ENCODE measurements around the gene HOXA11.

HOXA11 gene

DNA sequence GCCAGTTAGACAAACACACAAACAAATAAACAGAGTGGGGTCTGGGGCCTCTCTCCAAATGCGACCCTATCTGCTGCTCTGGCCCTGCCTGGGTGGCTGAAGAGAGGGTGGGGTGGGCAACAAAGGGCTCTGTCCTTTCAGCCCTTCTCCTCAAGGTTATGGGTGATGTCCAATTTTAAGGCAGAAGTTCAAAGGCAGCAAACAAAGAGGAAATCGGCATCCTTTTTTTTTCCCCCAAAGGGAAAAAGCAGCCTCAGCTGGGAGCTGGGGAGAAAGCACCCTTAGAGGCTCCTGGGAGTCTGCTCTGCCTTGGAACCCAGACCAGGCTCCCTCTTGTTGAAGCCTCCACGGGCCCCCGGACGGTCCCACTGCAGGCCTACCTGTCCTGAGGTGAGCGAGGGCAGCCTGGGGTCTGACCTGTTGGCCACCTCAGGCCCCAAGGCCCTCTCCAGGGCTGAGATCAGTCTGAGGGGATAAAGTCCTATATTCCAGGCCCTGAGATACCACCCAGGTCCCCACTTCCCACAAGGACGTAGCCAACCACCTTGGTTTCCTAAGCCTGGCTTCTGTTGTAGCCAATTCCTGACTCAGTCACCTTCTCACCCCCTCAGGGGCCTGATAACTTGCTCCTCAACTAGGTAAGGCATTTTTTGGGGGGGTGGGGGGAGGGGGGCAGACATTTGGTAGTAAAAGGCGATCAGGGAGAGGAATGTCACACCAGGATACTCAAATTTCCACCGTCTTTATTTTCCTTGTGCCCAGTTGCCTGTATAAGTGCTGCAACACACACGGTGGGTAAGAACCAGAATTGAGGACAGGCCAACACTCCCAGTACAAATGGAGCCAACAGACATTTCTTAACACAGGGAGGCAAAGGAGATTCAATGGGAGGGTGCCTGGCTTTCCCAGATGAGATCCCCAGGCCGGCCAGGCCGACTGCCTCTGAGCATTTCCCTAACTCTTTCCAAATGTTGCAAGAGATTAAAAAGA is 4.3 kb downstream of the HOXA11 start:
- DNase-seq (ENCODE audit: low spot score): no peak

DNA sequence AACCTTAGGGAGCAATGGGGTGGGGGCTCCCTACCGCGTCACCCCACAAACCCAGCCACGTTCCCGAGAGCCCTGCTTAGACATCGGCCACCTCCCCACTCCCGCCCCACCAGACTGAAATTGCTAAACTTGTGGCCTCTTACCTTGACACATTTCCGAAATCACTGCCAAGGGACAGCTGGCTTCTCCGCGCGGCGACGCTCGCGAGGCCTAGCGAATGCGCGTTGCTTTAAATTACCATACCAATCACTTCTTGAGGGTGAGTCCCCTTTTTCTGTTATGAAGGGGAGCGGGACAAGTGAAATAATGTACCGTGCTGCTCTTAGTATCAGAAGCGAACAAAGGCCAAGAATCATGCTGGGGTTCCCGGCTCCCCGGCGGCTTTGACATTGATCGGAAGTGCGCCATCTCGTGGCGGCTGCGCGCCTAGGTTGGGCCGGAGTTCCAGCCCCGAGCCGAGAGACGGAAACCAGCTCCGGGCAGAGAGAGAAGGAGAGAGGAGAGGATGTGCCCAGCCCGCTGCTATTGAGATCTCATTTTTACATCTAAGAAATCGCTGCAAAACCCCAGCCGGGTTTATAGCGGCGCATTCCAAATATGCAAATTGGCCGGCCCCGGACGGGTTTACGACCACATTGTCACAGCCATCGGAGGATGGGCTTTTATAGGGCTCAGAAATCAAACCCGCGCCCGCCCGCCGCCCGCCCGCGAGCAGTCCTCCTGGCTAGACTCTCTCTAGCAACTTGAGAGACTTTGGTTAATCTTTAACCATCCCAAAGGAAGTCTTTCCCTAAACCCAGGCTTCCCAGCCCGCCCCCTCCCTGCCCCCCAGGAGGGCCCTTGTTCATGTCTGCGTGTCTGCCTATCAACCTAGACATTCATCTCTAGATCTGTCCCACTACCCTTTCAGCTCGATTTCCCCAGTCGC is 5.3 kb downstream of the HOXA11 start:
- peak; percentile 94 for DNase-seq (ENCODE audit: low spot score)

DNA sequence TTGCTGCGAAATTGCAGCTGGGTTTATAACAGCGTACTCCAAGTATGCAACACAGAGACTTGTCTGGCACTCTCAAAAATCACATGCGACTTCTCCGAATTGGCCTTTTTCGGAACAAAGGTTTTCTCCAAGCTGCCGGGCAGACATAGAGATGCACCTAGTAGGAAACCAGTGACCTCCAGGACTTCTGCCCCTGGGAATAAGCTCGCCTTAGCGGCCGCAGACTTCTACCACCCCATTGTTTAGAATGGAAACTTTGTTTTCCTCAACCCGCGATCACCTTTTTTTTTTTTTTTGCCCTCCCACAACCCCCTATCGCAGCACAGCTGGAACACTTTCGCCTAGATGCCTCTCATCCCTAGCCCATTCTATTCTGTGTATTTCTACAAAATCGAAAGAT is 6.0 kb downstream of the HOXA11 start:
- no peak for DNase-seq (ENCODE audit: low spot score)

DNA sequence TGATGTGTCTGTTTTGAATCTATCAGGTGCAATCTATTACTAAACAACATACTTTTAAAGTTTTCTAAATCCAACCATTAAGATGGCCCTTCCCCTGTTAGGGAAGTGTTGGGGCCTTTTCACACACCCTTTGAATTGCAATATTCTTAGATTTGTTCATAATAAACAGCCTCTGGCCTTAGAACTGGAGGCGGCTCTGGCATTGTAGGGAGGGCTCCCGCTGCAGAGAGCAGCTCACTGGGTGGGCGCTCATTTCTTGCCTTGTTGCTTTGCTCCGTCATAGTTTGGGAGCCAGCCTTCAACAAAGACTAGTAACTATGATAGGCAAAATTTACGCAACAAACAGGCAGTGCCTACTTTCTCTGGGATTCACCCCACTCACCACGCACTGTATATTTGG is 6.7 kb downstream of the HOXA11 start:
- no peak for DNase-seq (ENCODE audit: low spot score)

DNA sequence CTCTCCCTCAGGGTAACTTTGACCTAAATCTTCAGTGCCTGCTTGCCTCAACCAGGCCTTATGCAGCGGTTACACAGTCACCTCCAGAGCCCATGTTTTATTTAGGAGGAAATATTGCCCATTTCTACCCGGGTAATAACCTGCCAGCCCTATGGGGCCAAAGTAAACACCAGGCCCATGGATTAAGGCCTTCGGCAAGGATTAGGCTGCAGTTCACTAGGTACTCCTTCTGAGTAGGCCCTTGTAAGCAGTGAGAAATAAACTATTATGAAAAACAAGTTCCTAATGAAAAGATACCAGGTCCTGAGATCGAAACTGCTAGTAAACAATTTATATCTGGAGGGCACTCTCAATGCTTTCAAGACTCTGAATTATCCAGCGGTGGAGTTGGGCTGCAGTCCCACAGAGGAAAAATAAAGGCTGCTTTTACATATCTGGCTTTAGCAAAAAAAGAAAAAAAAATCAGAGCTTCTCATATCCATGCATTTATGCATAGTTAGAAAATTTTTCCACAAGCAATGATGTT is 7.2 kb downstream of the HOXA11 start:
- no peak for DNase-seq (ENCODE audit: low spot score)

DNA sequence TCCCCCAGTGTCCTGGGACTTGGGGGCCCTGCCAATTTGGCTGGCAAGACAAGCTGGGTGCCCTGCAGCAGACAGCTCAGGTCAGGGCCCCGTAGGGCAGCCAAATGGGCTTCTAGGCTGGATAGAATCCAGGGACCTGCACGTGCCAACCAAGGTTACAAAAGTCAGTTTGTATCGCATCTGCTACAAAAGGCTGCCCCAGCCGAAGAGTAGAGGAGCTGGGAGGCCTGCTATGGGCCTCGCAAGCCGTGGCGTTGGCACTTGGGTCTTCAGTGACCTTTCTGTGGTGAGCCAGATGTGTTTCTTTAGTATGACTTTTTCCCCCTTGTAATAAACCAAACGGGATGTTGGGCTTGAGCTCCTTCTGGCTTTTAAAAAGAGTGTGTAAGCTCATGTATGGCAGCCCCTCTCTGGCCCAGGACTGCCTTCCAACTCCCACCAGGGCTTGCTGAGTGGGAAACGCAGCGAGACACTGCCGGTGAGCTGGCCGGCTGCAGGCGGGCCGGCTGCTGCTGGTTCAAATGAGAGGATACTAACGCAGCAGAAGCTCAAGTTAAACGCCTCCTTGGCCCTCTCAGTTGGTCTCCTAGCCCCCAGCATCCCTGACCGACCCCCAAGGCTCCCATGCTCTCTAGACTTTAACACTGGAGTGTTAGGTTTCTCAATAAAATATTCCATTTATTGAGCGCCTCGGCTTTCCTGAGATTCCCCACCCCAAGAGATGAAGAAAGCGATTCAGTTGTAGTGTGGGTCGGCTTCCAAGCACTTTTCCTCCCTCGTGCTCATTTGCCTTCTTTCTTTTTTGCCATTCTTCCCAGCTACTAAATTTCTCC is 7.9 kb downstream of the HOXA11 start:
- no peak for DNase-seq (ENCODE audit: low spot score)

DNA sequence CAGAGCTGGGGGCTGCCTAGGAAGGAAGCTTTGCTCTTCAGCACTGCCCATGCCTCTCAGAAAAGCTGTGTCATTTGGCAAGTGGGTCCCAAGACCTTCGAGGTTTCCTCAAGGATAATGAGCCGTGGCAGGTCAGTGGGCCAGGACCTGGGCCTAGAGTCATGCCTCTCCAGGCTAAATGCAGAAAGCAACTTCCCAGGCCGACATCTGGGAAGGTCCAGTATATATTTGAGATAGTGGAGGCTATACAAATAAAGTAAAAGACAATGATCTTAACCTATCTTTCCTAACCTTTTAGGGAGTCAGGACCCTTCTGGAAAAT is 8.5 kb downstream of the HOXA11 start:
- DNase-seq (ENCODE audit: low spot score): no peak

DNA sequence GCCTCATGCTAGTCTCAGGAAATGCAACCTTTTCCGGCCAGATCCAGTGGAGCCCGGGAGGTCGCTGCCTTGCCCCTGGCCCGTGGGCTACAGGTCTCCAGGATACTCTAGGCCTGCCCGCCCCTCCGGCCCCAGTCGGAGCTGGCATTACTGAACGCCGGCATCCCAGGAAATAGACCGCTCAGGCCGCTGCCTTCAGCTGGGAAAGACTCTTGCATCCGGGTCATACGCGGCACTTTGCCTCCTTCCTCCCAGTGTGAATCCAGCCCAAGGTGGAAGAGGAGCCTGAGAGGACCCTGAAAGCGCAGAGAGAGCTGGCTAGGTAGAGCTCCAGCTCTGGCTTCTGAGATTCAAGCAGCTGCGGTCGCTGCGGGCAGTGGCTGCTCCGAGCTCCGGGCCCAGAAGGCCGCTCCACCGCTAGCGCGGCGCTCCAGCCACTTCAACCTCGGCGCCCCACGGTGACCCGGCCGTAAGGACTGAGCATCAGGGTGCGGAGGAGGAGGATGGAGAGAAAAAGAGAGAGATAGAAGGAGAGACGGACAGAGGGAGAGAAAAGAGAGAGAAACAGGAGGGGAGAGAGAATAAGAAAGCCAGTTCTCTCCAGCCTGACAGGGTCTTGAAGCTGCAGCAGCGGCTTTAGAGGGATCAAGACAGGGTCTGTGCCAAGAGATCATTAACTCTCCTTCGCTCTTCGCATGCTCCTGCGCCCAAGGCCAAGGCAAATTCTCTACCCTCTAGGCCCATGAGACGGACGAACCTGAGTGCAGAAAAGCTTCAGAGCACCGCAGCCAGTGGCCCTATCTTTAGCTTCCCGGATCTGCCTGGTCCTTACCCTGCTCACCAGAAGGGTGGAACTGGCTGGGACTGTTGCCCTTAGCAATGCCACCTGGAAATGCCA is 9.2 kb downstream of the HOXA11 start:
- DNase-seq (ENCODE audit: low spot score): no peak

DNA sequence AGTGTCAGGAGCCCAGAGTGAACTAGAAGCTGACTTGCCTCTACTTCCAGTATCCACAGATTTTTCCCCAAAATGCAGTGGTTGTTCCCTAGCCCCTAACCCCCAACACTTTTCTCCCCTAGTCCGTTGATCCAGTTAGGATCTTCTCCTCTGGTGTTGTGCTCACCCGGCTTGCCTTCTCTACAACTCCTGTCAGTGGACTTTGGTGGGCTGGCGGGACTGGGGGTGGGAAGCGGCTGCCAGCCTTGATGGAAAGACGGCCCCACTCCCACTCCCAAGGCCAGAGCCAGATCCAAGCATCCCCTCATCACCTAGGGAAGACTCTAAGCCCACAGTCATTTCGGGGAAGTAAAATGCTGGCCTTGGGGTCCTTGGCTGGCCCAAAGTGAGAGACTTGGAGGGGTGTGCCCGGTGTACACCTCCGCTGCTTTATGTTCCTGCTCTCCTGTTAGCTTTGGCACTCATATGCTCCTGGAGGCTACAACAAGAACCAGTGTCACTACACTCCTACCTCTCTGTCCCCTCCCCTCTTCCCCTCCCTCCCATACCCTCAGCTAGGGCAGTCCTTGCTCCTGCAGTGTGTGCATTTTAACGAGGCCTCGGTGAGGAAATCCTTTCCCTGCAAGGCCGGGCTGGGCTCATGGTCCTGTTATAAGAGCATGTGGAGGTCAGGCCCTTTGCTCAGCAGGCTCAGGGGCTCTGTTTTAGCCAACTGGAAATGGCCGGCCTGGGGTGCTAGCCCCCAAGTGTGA is 10.0 kb downstream of the HOXA11 start:
- no peak for DNase-seq (ENCODE audit: low spot score)

DNA sequence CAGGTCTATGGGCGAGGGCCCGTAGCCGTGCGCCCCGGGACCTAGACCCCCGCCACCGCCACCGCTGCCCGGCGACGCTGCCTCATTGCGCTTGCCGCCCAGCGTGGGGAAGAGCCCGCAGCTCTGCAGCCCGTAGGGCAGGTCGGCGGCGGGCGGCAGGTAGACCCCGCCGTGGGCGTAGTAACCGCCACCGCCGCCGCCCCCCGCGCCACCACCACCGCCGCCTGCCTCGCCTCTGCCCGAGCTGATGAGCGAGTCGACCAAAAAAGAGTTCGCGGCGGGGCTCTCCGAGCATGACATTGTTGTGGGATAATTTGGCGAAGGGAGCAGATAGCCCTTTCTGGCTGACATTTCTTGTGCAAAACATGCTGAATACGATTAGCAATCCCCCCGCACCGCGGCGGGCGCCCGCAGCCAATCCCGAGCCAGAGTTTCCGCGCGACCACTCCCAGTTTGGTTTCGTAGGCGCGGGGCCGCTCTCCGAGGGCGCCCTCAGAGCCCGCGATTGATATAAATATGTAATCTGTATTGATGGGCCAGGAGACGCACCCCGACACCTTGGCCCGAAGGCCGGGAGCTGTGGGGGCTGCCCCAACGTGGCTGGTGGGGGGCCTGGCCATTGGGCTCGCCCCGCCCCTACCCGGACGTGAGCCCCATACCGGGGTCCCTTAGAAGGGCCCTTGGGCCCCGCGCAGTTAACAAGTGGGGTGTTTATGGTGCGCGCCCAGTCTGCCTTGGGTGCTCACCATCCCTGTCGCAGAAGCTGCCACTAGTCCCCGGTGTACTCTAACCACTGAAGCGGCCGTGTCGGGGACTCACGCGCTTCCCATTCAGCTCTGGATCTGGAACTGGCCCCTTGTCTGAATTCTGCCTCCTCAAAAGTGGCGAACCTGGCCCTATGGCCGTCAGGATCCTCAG is 10.8 kb downstream of the HOXA11 start, which contains the start of gene HOXA10:
Gene HOXA10, minus strand, starts transcription at position 365 of the 918 bp plus-strand sequence. Its CDS starts 14 bp downstream, at position 351.
- no peak for DNase-seq (ENCODE audit: low spot score)

DNA sequence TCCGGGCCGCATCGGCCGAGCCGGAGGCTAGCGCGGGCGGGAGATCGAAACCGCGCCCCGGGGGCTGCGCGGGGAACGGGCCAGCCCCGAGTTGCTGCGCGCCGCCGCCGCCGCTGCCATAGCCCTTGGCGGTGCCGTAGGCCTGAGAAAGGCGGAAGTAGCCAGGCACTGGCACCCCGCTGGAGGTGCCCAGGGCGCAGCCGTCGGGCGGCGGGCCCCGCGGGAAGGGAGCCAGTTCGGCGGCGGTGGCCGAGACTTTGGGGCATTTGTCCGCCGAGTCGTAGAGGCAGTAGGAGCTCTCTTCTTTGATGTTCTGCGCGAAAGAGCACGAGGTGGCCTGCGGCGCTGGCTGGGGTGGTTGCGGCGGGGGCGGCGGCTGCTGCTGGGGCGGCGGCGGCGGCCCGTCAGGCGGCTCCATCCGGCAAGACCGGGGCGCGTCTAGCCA is 11.5 kb downstream of the HOXA11 start:
- DNase-seq (ENCODE audit: low spot score): no peak

DNA sequence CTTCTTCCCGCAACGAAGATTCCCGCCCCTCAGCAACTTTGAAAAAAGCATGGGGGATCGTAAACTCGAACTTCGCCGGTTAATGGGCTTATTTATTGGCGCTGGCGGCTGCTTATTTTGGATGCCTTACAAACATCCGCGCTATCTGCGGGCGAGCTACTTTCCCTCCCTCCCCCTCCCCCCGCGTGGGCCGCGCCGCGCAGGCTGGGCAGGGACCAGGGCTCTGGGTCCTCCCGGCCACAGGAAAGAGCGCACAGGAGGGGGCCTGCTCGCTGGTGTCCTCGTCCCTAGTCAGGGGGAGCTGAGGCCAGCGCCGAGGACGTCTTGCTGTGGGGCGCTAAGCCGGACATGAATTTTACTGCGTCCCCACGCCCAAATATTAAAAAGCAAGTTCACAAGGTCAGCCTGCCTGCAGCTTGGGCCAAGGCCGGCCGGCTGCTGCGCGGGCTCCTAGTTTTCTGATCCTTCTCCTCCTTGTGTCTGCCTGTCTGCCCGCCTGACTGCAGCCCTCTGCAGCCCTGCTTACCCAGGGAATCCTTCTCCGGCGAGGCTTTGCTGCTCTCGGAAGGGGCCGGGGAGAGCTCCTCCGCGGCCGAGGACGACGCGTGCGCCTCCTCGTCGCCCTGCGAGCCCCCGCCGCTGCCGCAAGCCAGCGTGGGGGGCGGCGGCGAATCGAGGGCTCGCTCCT is 12.1 kb downstream of the HOXA11 start:
- peak; percentile 63 for DNase-seq (ENCODE audit: low spot score)

DNA sequence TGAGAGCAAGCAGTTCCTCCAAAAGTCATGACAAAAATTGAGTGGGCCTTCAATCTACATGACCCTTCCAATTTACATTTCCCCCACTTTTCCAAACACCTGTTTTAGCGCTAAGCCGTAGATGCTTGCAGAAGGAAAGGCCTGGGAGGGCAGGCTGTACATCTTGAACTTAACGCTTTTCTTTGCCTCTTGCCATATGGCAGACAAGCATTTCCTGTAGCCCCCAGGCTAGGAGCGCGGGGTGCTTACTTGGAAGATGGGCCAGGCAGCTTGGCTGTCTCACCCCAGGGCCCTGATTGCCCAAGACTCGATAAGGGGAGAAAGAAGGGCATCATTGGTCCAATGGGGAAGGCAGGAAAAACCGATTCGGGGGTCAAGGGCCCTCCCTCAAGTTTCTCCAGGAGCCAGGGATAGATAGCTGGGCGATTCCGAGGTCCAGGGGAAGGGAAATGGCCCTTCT is 12.7 kb downstream of the HOXA11 start:
- DNase-seq (ENCODE audit: low spot score): no peak

DNA sequence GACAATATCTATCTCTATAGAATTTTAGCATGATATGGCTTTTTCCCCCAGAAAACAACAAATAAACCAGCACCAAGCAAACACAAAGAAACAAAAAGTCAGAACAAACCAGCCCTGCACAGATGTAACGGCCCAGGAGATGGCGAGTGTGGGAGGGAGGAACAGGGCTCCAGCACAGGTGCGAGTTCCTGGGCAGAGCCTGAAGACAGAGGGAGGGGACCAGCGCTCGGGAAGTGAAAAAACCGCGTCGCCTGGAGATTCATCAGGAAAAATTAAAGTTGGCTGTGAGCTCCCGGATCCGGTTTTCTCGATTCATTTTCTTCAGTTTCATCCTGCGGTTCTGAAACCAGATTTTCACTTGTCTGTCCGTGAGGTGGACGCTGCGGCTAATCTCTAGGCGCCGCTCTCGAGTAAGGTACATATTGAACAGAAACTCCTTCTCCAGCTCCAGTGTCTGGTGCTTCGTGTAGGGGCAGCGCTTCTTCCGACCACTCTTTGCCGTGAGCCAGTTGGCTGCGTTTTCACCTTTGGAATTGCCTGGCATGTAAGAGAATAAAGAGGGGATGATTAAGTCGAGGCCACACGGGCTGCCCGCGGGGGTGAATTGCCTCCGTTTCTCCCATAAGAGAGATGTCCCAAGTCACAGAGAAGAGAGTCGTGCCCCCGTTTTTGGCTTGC is 13.3 kb downstream of the HOXA11 start:
- DNase-seq (ENCODE audit: low spot score): no peak

DNA sequence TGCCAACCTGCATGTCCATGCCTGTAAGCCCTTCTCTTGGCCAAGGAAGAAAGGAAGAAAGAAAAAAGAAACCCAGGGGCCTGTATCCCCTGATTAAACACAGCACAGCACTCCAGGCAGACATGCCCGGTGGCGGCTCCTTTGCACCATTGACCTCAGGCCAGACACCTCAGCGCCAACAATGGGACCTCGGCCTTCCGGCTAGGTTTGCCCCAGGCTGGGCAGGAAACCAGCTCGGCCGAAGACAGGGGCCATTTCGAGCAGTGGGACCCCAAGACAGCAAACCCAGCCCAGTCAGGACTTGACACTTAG is 13.8 kb downstream of the HOXA11 start:
- DNase-seq (ENCODE audit: low spot score): no peak

DNA sequence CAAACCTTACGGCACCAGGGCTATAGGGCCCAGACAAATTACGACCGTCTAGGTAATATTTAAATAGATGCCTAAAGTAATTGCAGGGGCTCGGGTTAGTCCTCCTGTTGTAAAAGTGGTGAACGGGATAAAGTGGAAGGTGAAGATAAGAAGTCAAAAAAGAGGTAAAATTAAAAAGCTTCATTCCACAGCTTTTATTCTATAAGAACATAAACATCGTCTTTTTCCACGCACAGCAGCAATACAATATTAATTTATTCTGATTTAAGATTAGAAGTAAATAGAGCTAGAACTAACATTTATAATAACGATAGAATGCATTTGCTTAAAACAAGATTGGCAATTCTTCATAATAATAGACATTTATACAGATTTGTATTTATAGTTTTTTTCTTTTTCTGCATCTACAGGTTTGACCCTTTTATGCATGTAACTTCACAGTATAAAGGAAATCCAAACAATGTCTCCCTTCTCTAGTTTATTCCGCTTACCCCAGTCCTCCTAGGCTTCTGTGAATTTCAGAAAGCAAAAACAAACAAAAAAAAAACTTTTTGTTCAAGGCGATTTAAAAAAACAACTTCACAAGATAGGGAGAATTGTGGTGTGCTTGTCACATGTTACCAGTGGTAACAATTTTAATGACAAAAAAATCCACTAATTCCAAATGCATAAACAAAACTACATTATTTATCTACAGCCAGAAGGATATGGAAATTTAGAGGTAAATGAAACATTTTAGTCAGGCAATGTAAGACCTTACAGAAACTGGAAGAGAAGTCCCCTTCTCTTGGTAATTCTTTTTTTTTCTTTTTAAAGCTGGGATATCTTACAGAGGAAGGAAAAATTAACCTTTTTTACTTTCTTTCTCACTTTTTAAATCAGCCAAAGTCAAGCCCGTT is 14.4 kb downstream of the HOXA11 start:
- no peak for DNase-seq (ENCODE audit: low spot score)
